NT2/D1 (cell line): ENCODE measurements around the gene C4orf51.

Experiments
- SUZ12 ChIP-seq: IDR thresholded peaks from 2 replicates; pipeline ENCODE4 v1.6.1; 2011; ENCODE audit not compliant: insufficient read length, insufficient read depth; ENCODE audit errors: extremely low read depth
- YY1 ChIP-seq: IDR thresholded peaks from 2 replicates; pipeline ENCODE4 v1.6.1; 2011; ENCODE audit not compliant: insufficient read length, insufficient read depth
- ZNF274 ChIP-seq: IDR thresholded peaks from 2 replicates; pipeline ENCODE4 v1.6.1; 2011; ENCODE audit warnings: mild to moderate bottlenecking, low read depth, low read length

DNA sequence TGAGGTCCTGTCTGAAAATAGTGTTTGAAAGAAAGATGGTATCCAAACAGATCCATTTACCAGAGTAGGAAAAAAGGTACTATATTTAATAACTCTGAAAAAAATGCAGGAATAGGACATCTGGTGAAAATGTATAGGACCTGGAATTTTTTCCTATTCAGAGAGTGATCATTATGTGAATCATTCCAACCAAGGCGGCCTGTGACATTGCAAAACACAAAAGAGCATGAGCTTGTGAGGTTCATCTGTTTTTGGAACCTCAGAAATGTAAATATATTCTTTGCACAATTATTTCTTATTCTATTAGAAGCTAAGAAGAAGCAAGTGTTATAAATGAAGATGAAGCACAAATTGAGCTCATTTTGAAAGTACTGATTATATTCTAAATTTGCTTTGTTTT is 2.0 kb downstream of the C4orf51 start:
- TF ChIP-seq YY1 (no peak), ZNF274 (no peak), SUZ12 (no peak)
